Neutrophil (primary cell): Measurements from ENCODE around the gene CD74.

ENCODE experiments used
- H3K27ac ChIP-seq: fragments of 200-600 bp; sonication (generic); 2 replicates; pipeline ENCODE4 v1.5.1; 2016; ENCODE audit warnings: mild to moderate bottlenecking, moderate library complexity
- H3K27me3 ChIP-seq: fragments of 200-600 bp; sonication (generic); 2 replicates; pipeline ENCODE4 v1.6.0; 2016; ENCODE audit warnings: mild to moderate bottlenecking
- H3K36me3 ChIP-seq: fragments of 200-600 bp; sonication (generic); 2 replicates; pipeline ENCODE4 v1.5.1; 2017
- H3K4me1 ChIP-seq, 2 experiments: fragments of 200-600 bp in 1 of 2; sonication (generic) in 1 of 2; 1 replicate in 1 of 2; 2 replicates in 1 of 2; pipeline versions ENCODE4 v1.5.1 to v1.6.1; 2013 to 2016; ENCODE audit warnings: low read depth in 1 of 2, low read length in 1 of 2, mild to moderate bottlenecking in 1 of 2, moderate library complexity in 1 of 2; ENCODE audit not compliant: control insufficient read depth in 1 of 2, insufficient read depth in 1 of 2
- H3K4me3 ChIP-seq, 2 experiments: fragments of 200-600 bp in 1 of 2; sonication (generic) in 1 of 2; 1 replicate in 1 of 2; 2 replicates in 1 of 2; pipeline ENCODE4 v1.5.1; 2013 to 2016; ENCODE audit warnings: low read depth in 1 of 2, low read length in 1 of 2, mild to moderate bottlenecking in 1 of 2, moderate library complexity in 1 of 2
- H3K9me3 ChIP-seq: fragments of 200-600 bp; sonication (generic); 2 replicates; pipeline ENCODE4 v1.5.1; 2016
- TF ChIP-seq, protein P1 (sequence below): fragments of 200-600 bp; sonication (generic); IDR thresholded peaks from 2 replicates; pipeline ENCODE4 v1.5.1; 2016; ENCODE audit warnings: antibody characterized with exemption

The CD74 gene

GRCh38 chr5:150391064-150391834 is 21.5 kb downstream of the CD74 start:
- peaks cover 87% of the 10 kb centered on the region for H3K36me3 ChIP-seq

DNA sequence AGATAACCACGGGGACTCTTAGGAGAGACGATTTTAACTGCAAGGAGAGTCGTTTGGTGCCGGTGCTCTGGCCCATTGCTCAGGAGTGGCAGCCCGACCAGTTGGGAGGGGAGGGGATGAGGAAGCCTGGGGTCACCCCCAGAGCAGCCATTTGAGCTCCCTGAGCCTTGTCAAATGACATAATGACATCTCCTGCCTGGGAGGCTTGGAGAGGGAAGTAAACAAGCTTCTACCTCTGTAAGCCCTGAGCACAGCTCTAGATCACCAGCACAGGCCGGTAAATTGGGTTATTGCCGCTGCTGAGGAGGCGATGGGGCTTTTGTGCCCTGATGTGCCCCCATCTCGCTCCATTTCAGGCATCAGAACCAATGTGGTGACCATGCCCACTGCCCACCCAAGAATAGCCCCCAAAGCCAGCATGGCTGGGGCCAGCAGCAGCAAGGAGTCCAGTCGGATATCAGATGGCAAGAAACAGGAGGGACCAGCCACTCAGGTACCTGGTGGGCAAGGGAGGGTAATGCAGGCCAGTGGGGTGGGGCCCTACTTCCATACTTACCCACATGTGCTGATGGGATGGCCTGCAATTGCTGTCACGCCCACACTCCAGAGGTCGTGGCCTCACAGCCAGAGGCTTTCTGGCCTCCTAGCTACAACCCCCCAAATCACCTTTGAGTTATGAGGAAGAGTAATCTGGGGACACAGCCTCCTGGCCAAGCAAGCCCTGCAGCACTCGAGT is 23.0 kb downstream of the CD74 start:
- TF ChIP-seq, protein P1, sequence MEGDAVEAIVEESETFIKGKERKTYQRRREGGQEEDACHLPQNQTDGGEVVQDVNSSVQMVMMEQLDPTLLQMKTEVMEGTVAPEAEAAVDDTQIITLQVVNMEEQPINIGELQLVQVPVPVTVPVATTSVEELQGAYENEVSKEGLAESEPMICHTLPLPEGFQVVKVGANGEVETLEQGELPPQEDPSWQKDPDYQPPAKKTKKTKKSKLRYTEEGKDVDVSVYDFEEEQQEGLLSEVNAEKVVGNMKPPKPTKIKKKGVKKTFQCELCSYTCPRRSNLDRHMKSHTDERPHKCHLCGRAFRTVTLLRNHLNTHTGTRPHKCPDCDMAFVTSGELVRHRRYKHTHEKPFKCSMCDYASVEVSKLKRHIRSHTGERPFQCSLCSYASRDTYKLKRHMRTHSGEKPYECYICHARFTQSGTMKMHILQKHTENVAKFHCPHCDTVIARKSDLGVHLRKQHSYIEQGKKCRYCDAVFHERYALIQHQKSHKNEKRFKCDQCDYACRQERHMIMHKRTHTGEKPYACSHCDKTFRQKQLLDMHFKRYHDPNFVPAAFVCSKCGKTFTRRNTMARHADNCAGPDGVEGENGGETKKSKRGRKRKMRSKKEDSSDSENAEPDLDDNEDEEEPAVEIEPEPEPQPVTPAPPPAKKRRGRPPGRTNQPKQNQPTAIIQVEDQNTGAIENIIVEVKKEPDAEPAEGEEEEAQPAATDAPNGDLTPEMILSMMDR, result no peak
- no peak overlapping the region for H3K27ac ChIP-seq
- H3K27me3 ChIP-seq, result no peaks in the 10 kb centered on the region
- no peak overlapping the region for H3K4me3 ChIP-seq
- H3K9me3 ChIP-seq, result no peaks in the 10 kb centered on the region
- no peaks in the 10 kb centered on the region for H3K4me1 ChIP-seq
- H3K36me3 ChIP-seq, result peaks cover 80% of the 10 kb centered on the region

More at GRCh38 chr5:150391064-150391834, 21.5 kb downstream of the CD74 start:
- Histone ChIP-seq H3K27ac (no peak overlapping the region), H3K9me3 (no peaks in the 10 kb centered on the region), H3K4me3 (no peak overlapping the region), H3K4me1 (no peaks in the 10 kb centered on the region), H3K27me3 (no peaks in the 10 kb centered on the region)
- TF ChIP-seq, protein P1, result no peak

DNA sequence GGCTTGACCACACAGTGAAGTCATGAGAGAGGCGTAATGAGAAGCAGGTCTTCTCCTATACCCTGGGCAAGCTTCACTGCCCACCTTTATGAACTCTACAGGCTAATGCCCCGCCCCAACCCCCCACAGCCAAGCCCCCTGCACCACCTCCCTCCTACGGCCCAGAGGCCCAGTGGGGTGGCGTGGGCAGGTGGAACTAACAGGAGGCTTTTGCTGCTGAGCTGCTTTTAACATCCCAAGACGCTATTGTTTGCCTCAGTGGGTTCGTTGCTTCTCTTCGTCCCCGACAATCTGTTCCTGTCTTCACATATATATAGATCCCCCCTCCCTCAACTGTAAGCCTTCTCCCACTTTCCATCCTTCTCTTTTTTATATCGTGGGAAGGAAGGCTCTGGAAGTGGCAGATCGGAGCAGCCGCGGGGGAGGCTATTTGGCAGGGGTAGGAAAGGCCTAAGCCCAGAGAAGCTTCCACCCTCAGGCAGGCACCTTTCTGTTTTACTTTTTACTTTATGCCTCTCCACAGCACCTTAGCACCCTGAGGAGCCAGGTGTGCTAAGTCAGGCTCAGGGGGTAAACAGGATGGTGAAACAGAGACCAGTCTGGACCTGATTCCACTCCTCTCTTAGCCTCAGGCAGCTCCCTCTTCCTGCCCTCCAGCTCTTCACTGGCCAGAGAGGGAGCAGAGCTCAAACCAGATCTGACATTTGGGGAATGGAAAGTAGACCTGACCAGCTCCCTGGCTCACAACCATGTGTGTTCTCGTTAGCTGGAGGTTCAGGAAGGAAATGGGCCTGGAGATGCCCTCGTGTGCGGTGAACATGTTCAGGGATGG is 26.5 kb downstream of the CD74 start:
- Histone ChIP-seq H3K27me3 (no peaks in the 10 kb centered on the region), H3K4me3 (no peak overlapping the region), H3K9me3 (no peaks in the 10 kb centered on the region), H3K27ac (no peak overlapping the region), H3K4me1 (no peaks in the 10 kb centered on the region), H3K36me3 (peaks cover 78% of the 10 kb centered on the region)
- TF ChIP-seq, protein P1, result no peak

DNA sequence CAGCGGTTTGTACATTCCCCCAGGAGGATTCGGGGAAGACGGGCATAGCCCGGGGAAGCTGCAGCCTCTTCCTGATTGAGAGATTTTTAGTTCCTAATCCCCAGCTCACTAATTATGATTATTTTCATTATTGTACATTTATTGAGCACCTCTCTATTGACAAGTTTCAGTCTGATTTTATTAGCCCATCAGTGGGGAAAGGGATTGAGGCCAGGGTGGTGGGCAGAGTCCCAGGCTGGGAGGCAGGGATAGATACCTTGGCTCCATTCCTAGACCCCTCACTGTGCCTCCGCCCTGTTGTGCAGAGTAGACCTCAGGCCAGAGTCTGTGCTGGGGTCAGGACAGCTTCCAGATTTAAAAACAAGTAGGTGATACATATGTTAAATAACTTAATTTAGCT is 28.0 kb downstream of the CD74 start:
- peaks cover 80% of the 10 kb centered on the region for H3K36me3 ChIP-seq
- TF ChIP-seq, protein P1, result no peak
- no peaks in the 10 kb centered on the region for H3K27me3 ChIP-seq
- no peaks in the 10 kb centered on the region for H3K9me3 ChIP-seq
- no peak overlapping the region for H3K4me3 ChIP-seq
- H3K4me1 ChIP-seq, result no peaks in the 10 kb centered on the region
- H3K27ac ChIP-seq, result no peak overlapping the region

GRCh38 chr5:150377964-150378694 is 34.6 kb downstream of the CD74 start:
- Histone ChIP-seq H3K27ac (no peak overlapping the region), H3K4me1 (no peaks in the 10 kb centered on the region), H3K36me3 (peaks cover 93% of the 10 kb centered on the region), H3K4me3 (no peak overlapping the region), H3K9me3 (no peaks in the 10 kb centered on the region), H3K27me3 (no peaks in the 10 kb centered on the region)
- TF ChIP-seq, protein P1, result no peak
